Mesothelial cell of epicardium (in vitro differentiated cells): ENCODE results near the gene RAB40B. TPM values are rescaled to one million over a fixed set of nuclear protein-coding genes. Genes with fewer than 3 reads are reported as not detected.

Source experiments
- DNase-seq, 2 experiments: peaks; one replicate each; pipeline ENCODE4 v3.0.0; 2021; ENCODE audit warnings: low spot score in 2 of 2; ENCODE audit not compliant: unreplicated experiment in 2 of 2
- H3K27ac Mint-ChIP-seq: 2 replicates; pipeline ENCODE4 v1.8.0; 2021; ENCODE audit warnings: mixed read lengths
- H3K27me3 Mint-ChIP-seq: 2 replicates; pipeline ENCODE4 v1.8.0; 2021; ENCODE audit warnings: low read depth, mixed read lengths
- H3K36me3 Mint-ChIP-seq: 2 replicates; pipeline ENCODE4 v1.8.0; 2021; ENCODE audit warnings: mixed read lengths
- H3K4me1 Mint-ChIP-seq: 2 replicates; pipeline ENCODE4 v1.8.0; 2021; ENCODE audit warnings: mixed read lengths
- H3K4me3 Mint-ChIP-seq: 2 replicates; pipeline ENCODE4 v1.8.0; 2021; ENCODE audit warnings: mild to moderate bottlenecking, moderate library complexity, mixed read lengths
- H3K9me3 Mint-ChIP-seq: 2 replicates; pipeline ENCODE4 v1.8.0; 2021; ENCODE audit warnings: mixed read lengths
- total RNA-seq: library from RNA; stranded (reverse); gene quantifications from 3 replicates; pipeline ENCODE4 v1.2.1, GENCODE V29; 2021
- TF ChIP-seq, protein P1 (sequence below): fragments of 200-600 bp; sonication (generic); IDR thresholded peaks from one replicate; pipeline ENCODE4 v1.5.0; 2021; ENCODE audit warnings: antibody characterized with exemption; ENCODE audit not compliant: unreplicated experiment

Gene RAB40B
- total RNA-seq, 1 donor from 2014 or later, result 26.5 TPM

DNA sequence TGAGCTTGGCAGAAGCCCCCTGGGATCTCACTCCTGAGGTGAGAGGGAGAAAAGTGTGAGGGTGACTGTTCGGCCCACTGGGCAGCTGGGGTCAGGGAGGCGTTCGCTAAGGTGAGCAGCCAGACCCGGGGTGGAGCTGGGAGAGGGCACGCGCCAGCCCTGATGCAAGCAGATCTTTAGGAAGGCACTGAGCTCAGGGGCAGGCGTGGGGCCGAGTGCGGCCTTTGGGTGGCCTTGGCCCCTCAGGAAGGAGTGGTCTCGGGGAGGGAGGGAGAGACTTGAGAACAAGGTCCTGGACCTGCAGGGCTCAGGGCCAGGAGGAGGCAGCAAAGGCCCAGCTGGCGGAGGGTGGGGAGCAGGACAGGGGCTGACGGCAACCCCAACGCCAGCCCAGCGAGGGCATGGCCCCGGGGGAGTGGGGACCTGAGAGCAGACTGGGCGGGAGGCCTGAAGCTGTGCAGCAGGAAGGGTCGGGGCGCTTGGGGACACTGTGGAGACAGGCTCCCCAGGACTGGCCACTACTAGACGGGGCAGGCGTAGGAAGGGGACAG lies 35.7 kb downstream of the RAB40B start:
- TF ChIP-seq, protein P1, sequence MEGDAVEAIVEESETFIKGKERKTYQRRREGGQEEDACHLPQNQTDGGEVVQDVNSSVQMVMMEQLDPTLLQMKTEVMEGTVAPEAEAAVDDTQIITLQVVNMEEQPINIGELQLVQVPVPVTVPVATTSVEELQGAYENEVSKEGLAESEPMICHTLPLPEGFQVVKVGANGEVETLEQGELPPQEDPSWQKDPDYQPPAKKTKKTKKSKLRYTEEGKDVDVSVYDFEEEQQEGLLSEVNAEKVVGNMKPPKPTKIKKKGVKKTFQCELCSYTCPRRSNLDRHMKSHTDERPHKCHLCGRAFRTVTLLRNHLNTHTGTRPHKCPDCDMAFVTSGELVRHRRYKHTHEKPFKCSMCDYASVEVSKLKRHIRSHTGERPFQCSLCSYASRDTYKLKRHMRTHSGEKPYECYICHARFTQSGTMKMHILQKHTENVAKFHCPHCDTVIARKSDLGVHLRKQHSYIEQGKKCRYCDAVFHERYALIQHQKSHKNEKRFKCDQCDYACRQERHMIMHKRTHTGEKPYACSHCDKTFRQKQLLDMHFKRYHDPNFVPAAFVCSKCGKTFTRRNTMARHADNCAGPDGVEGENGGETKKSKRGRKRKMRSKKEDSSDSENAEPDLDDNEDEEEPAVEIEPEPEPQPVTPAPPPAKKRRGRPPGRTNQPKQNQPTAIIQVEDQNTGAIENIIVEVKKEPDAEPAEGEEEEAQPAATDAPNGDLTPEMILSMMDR, result no peak
- Mint-ChIP-seq H3K27me3 (no peaks in the 10 kb centered on the region), H3K4me1 (peaks cover 4% of the 10 kb centered on the region), H3K4me3 (no peak overlapping the region), H3K27ac (no peak overlapping the region), H3K9me3 (no peaks in the 10 kb centered on the region), H3K36me3 (peaks cover 30% of the 10 kb centered on the region)
- DNase-seq, result no peak

DNA sequence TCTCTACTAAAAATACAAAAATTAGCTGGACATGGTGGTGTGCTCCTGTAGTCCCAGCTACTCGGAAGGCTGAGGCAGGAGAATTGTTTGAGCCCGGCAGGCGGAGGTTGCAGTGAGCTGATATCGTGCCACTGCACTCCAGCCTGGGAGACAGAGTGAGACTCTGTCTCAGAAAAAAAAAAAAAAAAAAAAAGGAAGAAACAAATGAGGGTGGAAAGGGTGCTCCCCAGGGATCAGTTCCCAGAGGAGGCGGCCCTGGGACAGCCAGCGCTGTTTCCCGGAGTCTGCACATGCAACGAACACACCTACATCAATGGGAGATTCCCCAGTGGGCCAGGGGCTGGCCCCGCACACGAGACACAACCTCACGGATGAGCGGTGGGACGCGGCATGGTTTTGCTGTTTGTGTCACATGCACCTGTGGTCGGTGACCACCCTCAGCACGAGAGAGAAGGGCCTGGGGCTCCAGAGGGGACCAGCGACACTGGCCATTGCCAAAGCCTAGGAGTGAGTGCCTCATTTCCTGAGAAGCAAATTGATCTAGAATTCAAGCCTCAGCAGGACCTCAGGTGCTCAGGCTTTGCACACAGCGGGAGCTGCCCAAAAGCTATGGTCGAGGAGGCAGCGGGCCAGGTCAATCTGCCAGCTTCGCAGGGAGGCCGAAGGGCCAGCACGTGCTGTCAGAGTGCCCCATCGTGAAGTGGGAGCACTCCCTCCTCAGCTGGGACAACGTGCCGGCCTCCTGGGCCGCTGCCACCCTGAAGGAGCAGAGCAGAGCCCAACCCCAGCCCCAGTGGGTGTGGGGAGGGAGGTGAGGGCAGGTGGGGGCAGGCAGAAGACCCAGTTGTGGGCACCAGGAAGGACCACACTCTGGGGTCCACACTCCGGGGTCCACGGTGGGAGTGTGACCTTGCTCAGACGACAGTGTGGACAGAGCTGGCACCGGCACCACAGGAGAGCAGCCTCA lies 36.5 kb downstream of the RAB40B start:
- Mint-ChIP-seq H3K36me3 (peaks cover 36% of the 10 kb centered on the region), H3K27me3 (no peaks in the 10 kb centered on the region), H3K4me1 (peaks cover 4% of the 10 kb centered on the region), H3K9me3 (no peaks in the 10 kb centered on the region), H3K4me3 (no peak overlapping the region), H3K27ac (no peak overlapping the region)
- DNase-seq, result no peak
- TF ChIP-seq, protein P1, result no peak

DNA sequence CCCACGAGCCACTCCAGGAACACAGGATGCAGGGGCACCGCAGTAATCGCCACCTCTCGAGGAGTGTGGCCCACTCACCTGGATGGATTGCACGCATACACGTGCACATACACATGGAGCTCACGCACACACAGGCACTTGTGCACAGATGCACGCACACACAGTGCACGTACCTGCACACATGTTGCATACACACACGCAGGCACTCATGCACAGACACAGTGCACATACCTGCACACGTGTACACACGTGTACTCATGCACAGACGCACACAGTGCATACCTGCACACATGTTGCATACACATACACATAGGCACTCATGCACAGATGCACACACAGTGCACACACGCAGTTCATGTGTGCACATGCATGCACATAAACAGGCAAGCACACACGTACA lies 38.6 kb downstream of the RAB40B start:
- H3K4me3 Mint-ChIP-seq, result no peak overlapping the region
- H3K4me1 Mint-ChIP-seq, result peaks cover 1% of the 10 kb centered on the region
- H3K27ac Mint-ChIP-seq, result no peak overlapping the region
- no peaks in the 10 kb centered on the region for H3K9me3 Mint-ChIP-seq
- no peak for DNase-seq
- TF ChIP-seq, protein P1, result no peak
- peaks cover 40% of the 10 kb centered on the region for H3K36me3 Mint-ChIP-seq
- no peaks in the 10 kb centered on the region for H3K27me3 Mint-ChIP-seq

DNA sequence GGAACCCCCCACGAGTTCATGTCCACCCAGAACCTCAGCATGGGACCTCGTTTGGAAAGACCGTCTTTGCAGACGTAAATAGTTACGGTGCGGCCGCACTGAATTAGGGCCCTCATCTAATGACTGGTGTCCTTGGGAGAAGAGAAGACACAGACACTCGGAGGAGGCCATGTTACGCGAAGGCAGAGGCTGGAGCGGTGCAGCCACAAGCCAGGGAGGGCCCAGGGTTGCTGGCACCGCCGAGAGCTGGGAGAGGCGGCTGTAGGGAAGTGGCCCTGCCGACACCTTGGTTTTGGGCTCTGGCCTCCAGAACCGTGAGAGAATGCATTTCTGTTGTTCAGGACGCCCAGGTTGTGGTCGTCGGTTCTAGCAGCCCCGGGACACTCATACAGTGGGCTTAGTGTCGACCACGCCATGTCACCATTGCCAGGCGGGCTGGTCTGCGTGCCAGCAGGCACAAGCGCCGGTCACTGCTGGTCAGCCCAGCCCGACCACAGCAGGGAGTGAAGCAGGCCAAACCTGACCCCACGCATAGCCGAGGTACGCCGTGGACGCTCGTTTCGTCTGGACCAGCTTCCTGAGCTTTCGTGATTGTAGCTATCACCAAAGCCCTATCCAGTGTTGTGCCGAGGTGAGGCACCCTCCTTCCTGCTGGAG lies 39.6 kb downstream of the RAB40B start:
- no peak for DNase-seq
- TF ChIP-seq, protein P1, result no peak
- Mint-ChIP-seq H3K36me3 (peaks cover 40% of the 10 kb centered on the region), H3K4me3 (no peak overlapping the region), H3K27ac (no peak overlapping the region), H3K9me3 (no peaks in the 10 kb centered on the region), H3K4me1 (no peaks in the 10 kb centered on the region), H3K27me3 (no peaks in the 10 kb centered on the region)

DNA sequence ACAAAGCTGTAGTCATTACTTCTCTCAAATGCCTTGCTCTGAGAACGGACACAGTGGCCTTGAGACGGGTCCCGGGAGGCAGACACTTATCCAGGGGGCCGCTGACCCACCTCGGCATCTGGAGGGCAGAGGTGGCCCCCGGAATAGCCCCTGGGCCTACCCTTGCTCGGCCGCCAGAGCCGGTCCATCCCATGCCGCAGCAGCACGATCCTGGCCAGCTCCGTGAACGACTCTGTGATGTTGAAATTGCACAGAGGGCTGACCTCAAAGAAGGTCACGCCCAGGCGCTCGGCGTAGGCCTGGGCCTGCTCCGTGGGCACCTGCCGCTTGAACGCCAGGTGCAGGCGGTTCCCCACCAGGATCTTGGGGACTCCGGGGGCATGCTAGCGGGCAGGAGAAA lies 40.2 kb downstream of the RAB40B start:
- TF ChIP-seq, protein P1, result no peak
- no peaks in the 10 kb centered on the region for H3K27me3 Mint-ChIP-seq
- no peak overlapping the region for H3K4me3 Mint-ChIP-seq
- peaks cover 40% of the 10 kb centered on the region for H3K36me3 Mint-ChIP-seq
- no peak for DNase-seq
- no peaks in the 10 kb centered on the region for H3K4me1 Mint-ChIP-seq
- H3K9me3 Mint-ChIP-seq, result no peaks in the 10 kb centered on the region
- no peak overlapping the region for H3K27ac Mint-ChIP-seq
